Thyroid gland (tissue), 4 donors: ENCODE results near the gene GALNT2. TPM values are rescaled to one million over a fixed set of nuclear protein-coding genes. Genes with fewer than 3 reads are reported as not detected.

Experiments used
- DNase-seq, 2 donors: peaks; one replicate each; pipeline ENCODE4 v3.0.0-alpha.2; 2019
- H3K27ac ChIP-seq, 3 donors: fragments of 200-600 bp; sonication (generic); 1 replicate in 2 of 3; 2 replicates in 1 of 3; pipeline ENCODE4 v1.5.1; 2016 to 2019; ENCODE audit warnings: mild to moderate bottlenecking in 1 of 3, moderate library complexity in 1 of 3
- H3K27me3 ChIP-seq: fragments of 200-600 bp; sonication (generic); one replicate; pipeline ENCODE4 v1.5.1; 2019
- H3K36me3 ChIP-seq, 2 donors: fragments of 200-600 bp; sonication (generic); one replicate each; pipeline ENCODE4 v1.5.1; 2016 to 2019
- H3K4me1 ChIP-seq, 2 donors: fragments of 200-600 bp; sonication (generic); one replicate each; pipeline ENCODE4 v1.5.1; 2017 to 2019
- H3K4me3 ChIP-seq, 3 donors: fragments of 200-600 bp; sonication (generic); replicated peaks in 1 of 3; 1 replicate in 2 of 3; 2 replicates in 1 of 3; pipeline ENCODE4 v1.5.1; 2016; ENCODE audit warnings: mild to moderate bottlenecking in 1 of 3
- H3K9me3 ChIP-seq: fragments of 200-600 bp; sonication (generic); one replicate; pipeline ENCODE4 v1.5.1; 2017
- CTCF ChIP-seq, 6 experiments: fragments of 200-600 bp in 3 of 6; fragments of 450-650 bp in 3 of 6; sonication (generic) in 3 of 6; IDR thresholded peaks; one replicate each; pipeline ENCODE4 v1.5.1; 2016 to 2019; ENCODE audit warnings: antibody characterized with exemption in 6 of 6, mild to moderate bottlenecking in 2 of 6, inconsistent platforms in 1 of 6, moderate library complexity in 1 of 6
- POLR2A ChIP-seq, 2 donors: fragments of 450-650 bp; IDR thresholded peaks; one replicate each; pipeline ENCODE4 v1.6.1; 2017; ENCODE audit warnings: antibody characterized with exemption in 2 of 2, mild to moderate bottlenecking in 2 of 2, moderate library complexity in 1 of 2
- WGBS, 2 donors: methylation state at CpG; one replicate each; pipeline ENCODE4 v1.1.5; 2017; 5-methylcytosine and 5-hydroxymethylcytosine counted together
- intact Hi-C: fragments of 100-400 bp; cut with DNase I; formaldehyde crosslinking; loops from one replicate; pipeline ENCODE4 v1.15.1; 2023
- total RNA-seq, 4 donors: library from RNA; depleted of rRNA; stranded (reverse); fragments of >200 nt; gene quantifications; one replicate each; pipeline ENCODE4 v1.2.3, GENCODE V29; 2016

The GALNT2 gene
- total RNA-seq, 4 donors from 2014 or later: 26.2 to 48.9 (median 42.3) TPM

GRCh38 chr1:230284891-230285290 lies 217.9 kb downstream of the GALNT2 start:
- peaks cover 0 to 13% of the 10 kb centered on the region in 2 donors for H3K36me3 ChIP-seq
- WGBS, 2 donors: 83% methylated on average over 10 of the region's 10 CpGs
- H3K9me3 ChIP-seq: no peaks in the 10 kb centered on the region
- H3K4me1 ChIP-seq: no peaks in the 10 kb centered on the region
- TF ChIP-seq POLR2A (IDR thresholded peaks at IDR 0.05): no peak
- no peak for TF ChIP-seq CTCF (IDR thresholded peaks at IDR 0.05)
- intact Hi-C loops: no loop called here
- no peak overlapping the region for H3K4me3 ChIP-seq
- H3K27me3 ChIP-seq: no peaks in the 10 kb centered on the region
- DNase-seq: no peak
- no peak overlapping the region for H3K27ac ChIP-seq

GRCh38 chr1:230285351-230285750 lies 218.3 kb downstream of the GALNT2 start:
- TF ChIP-seq CTCF (IDR thresholded peaks at IDR 0.05): no peak
- no peak for TF ChIP-seq POLR2A (IDR thresholded peaks at IDR 0.05)
- no peaks in the 10 kb centered on the region for H3K4me1 ChIP-seq
- DNase-seq: no peak
- peaks cover 0 to 10% of the 10 kb centered on the region in 2 donors for H3K36me3 ChIP-seq
- no peaks in the 10 kb centered on the region for H3K9me3 ChIP-seq
- intact Hi-C loops: no loop called here
- no peak overlapping the region for H3K4me3 ChIP-seq
- H3K27me3 ChIP-seq: no peaks in the 10 kb centered on the region
- no peak overlapping the region for H3K27ac ChIP-seq
- WGBS, 2 donors: 87 to 96% methylated on average over 7 of the region's 7 CpGs

- intact Hi-C loops: no loop called here
- Histone ChIP-seq H3K27ac (no peak overlapping the region), H3K9me3 (no peaks in the 10 kb centered on the region), H3K27me3 (no peaks in the 10 kb centered on the region), H3K4me1 (no peaks in the 10 kb centered on the region), H3K36me3 (peaks cover 0 to under 1% of the 10 kb centered on the region in 2 donors), H3K4me3 (no peak overlapping the region)
- 84 to 87% methylated on average over 20 to 21 of the region's 21 CpGs for WGBS, 2 donors
- TF ChIP-seq POLR2A (IDR thresholded peaks at IDR 0.05): no peak
- no peak for TF ChIP-seq CTCF (IDR thresholded peaks at IDR 0.05)
- no peak for DNase-seq
Observed at GRCh38 chr1:230286166-230286889, 219.3 kb downstream of the GALNT2 start.

GRCh38 chr1:230286890-230287269 lies 219.8 kb downstream of the GALNT2 start:
- DNase-seq: no peak
- TF ChIP-seq CTCF (IDR thresholded peaks at IDR 0.05) (no peak), POLR2A (IDR thresholded peaks at IDR 0.05) (no peak)

DNA sequence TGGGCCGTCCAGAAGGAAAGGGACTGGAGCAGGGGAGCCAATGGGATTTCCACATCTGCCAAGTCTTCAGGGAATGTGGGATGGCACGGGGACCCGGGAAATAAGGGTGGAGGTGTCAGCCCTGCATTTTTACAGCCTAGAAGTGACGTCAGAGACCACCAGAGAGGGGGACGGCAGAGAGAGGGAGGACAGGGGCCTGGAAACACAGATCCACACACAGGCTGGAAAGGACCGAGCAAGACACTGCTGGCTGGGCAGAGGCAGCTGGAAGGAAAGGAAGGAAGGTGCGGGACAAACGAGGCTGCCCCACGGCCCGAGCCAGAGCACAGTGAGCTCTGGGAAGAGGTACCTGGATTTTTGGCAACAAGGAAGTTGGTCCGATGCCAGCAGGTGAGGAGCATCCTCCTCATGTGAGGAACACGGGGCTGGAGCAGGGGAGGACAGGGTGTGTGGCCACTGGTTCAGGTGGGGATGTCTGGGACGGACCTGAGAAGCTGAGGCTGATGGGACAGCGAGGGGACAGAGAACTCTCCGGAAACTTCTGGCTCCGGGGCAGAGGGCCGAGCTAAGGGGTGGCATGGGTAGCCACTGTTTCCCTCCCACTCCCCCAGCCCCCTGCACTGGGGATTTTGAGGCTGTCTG lies 220.8 kb downstream of the GALNT2 start:
- Histone ChIP-seq H3K4me1 (peaks cover 0 to 5% of the 10 kb centered on the region in 2 donors), H3K4me3 (no peak overlapping the region), H3K27ac (no peak overlapping the region), H3K36me3 (no peaks in the 10 kb centered on the region), H3K27me3 (no peaks in the 10 kb centered on the region), H3K9me3 (no peaks in the 10 kb centered on the region)
- TF ChIP-seq CTCF (IDR thresholded peaks at IDR 0.05): no peak
- no peak for TF ChIP-seq POLR2A (IDR thresholded peaks at IDR 0.05)
- DNase-seq: no peak
- intact Hi-C loops: no loop called here
- WGBS, 2 donors: 69 to 79% methylated on average over 15 to 17 of the region's 17 CpGs

More at GRCh38 chr1:230286890-230287269, 219.8 kb downstream of the GALNT2 start:
- H3K27me3 ChIP-seq: no peaks in the 10 kb centered on the region
- intact Hi-C loops: no loop called here
- H3K9me3 ChIP-seq: no peaks in the 10 kb centered on the region
- 73% methylated on average over 10 of the region's 10 CpGs for WGBS, 2 donors
- H3K4me3 ChIP-seq: no peak overlapping the region
- no peak overlapping the region for H3K27ac ChIP-seq
- H3K36me3 ChIP-seq: no peaks in the 10 kb centered on the region
- peaks cover 0 to under 1% of the 10 kb centered on the region in 2 donors for H3K4me1 ChIP-seq
